Measurements from ENCODE around the gene BRIP1. TPM values are rescaled to one million over a fixed set of nuclear protein-coding genes. Genes with fewer than 3 reads are reported as not detected.
"Not testable (repeated sequence)": the region's sequence is repeated elsewhere in the genome, so short reads cannot be mapped to it uniquely, and the experiment has no call there.

BRIP1 gene
- total and polyA plus RNA-seq, 2 donors (not counting 3 experiments of a cell fraction or from before 2014, with no cell fraction given), result 1.8 to 12.1 TPM

GRCh38 chr17:61728297-61728836 lies 135.0 kb downstream of the BRIP1 start:
- no peaks in the 10 kb centered on the region for H3K4me1 ChIP-seq (ENCODE audit: control insufficient read depth, extremely low read depth, insufficient read depth, low read length)
- no peak overlapping the region for H3K9ac ChIP-seq (replicated peaks; ENCODE audit: extremely low read depth, insufficient read depth, low read length)
- peaks cover 2% of the 10 kb centered on the region for H4K20me1 ChIP-seq (replicated peaks; ENCODE audit: control insufficient read depth, extremely low read depth, insufficient read depth, low read length)
- H3K9me1 ChIP-seq (replicated peaks; ENCODE audit: control insufficient read depth, extremely low read depth, insufficient read depth, low read length), result no peaks in the 10 kb centered on the region
- no TSS peak for BruUV-seq (replicated peaks)
- CTCF ChIA-PET, result interaction anchor here (0.7 kb wide), 1 partner anchor 1564 kb away, joined by 3 read pairs; no protein-coding TSS in a partner anchor
- no peaks in the 10 kb centered on the region for H3K79me2 ChIP-seq (ENCODE audit: control insufficient read depth, insufficient read depth, low read length)
- no peak overlapping the region for H3K4me3 ChIP-seq (replicated peaks in 1 of 3; ENCODE audit: insufficient read depth in 1 of 3, low read depth in 1 of 3, low read length in 3 of 3)
- dilution Hi-C loops (cut with MboI; ENCODE audit: extremely low pct_ligation_motif_present, low sequenced_read_pairs), result no loop called here
- no peak overlapping the region for H3K4me2 ChIP-seq (ENCODE audit: insufficient read depth, low read length)
- no peaks in the 10 kb centered on the region for H3K36me3 ChIP-seq (ENCODE audit: control insufficient read depth in 2 of 2, extremely low read depth in 1 of 2, insufficient read depth in 2 of 2, low read length in 2 of 2)
- H3K9me3 ChIP-seq (replicated peaks; ENCODE audit: control insufficient read depth, insufficient read depth, low read length), result no peaks in the 10 kb centered on the region
- POLR2A ChIA-PET, result no interaction called here
- H3K27ac ChIP-seq (ENCODE audit: insufficient read depth, low read depth, low read length), result no peak overlapping the region
- intact Hi-C loops (cut with micrococcal nuclease), result no loop called here
- DNase-seq (ENCODE audit: low read depth, low spot score) (no peak), FAIRE-seq (no peak)
- H3K27me3 ChIP-seq (ENCODE audit: control insufficient read depth in 2 of 2, insufficient read depth in 2 of 2, low read length in 2 of 2), result no peaks in the 10 kb centered on the region
- no peak overlapping the region for H2AFZ ChIP-seq (ENCODE audit: low read depth, low read length)
- TF ChIP-seq JUN (IDR thresholded peaks at IDR 0.05; ENCODE audit: borderline replicate concordance, insufficient read depth, insufficient read length, low read depth) (no peak), MAX (IDR thresholded peaks at IDR 0.05; ENCODE audit: insufficient read depth, insufficient read length) (no peak), MYC (IDR thresholded peaks at IDR 0.05; ENCODE audit: low read depth, low read length) (no peak), GATA2 (IDR thresholded peaks at IDR 0.05; ENCODE audit: insufficient read depth, insufficient read length, low read depth, low read length) (no peak), POLR2AphosphoS5 (IDR thresholded peaks at IDR 0.05; ENCODE audit: insufficient read depth, low read depth, low read length) (no peak), CTCF (IDR thresholded peaks at IDR 0.05; ENCODE audit: extremely low read depth in 1 of 2, insufficient read depth in 1 of 2, low read depth in 1 of 2, low read length in 2 of 2) (no peak), FOS (IDR thresholded peaks at IDR 0.05; ENCODE audit: borderline replicate concordance, insufficient read depth, low read length) (no peak), EZH2 (IDR thresholded peaks at IDR 0.05; ENCODE audit: borderline replicate concordance, low read depth, low read length, severe bottlenecking) (no peak), POLR2A (IDR thresholded peaks at IDR 0.05; ENCODE audit: low read depth, low read length) (no peak)

- POLR2A ChIA-PET; BruUV-seq (replicated peaks); H3K4me1 ChIP-seq (ENCODE audit: control insufficient read depth, extremely low read depth, insufficient read depth, low read length); dilution Hi-C loops (cut with MboI; ENCODE audit: extremely low pct_ligation_motif_present, low sequenced_read_pairs); H3K9me3 ChIP-seq (replicated peaks; ENCODE audit: control insufficient read depth, insufficient read depth, low read length); FAIRE-seq; H3K4me3 ChIP-seq (replicated peaks in 1 of 3; ENCODE audit: insufficient read depth in 1 of 3, low read depth in 1 of 3, low read length in 3 of 3); H3K9ac ChIP-seq (replicated peaks; ENCODE audit: extremely low read depth, insufficient read depth, low read length); DNase-seq (ENCODE audit: low read depth, low spot score); H3K27me3 ChIP-seq (ENCODE audit: control insufficient read depth in 2 of 2, insufficient read depth in 2 of 2, low read length in 2 of 2); H2AFZ ChIP-seq (ENCODE audit: low read depth, low read length); H3K79me2 ChIP-seq (ENCODE audit: control insufficient read depth, insufficient read depth, low read length); H3K9me1 ChIP-seq (replicated peaks; ENCODE audit: control insufficient read depth, extremely low read depth, insufficient read depth, low read length); intact Hi-C loops (cut with micrococcal nuclease); H3K36me3 ChIP-seq (ENCODE audit: control insufficient read depth in 2 of 2, extremely low read depth in 1 of 2, insufficient read depth in 2 of 2, low read length in 2 of 2); H3K27ac ChIP-seq (ENCODE audit: insufficient read depth, low read depth, low read length); H3K4me2 ChIP-seq (ENCODE audit: insufficient read depth, low read length); H4K20me1 ChIP-seq (replicated peaks; ENCODE audit: control insufficient read depth, extremely low read depth, insufficient read depth, low read length): not testable (repeated sequence)
- CTCF ChIA-PET, result interaction anchor here (0.7 kb wide), 1 partner anchor 1565 kb away, joined by 3 read pairs; no protein-coding TSS in a partner anchor
Measured at GRCh38 chr17:61727798-61728197, 135.5 kb downstream of the BRIP1 start.
